SKM-1 treated with dmso at 0.1 percent for 144 hours (cell line): ENCODE measurements around the gene ADAM33.
A peak's percentile ranks its signal among the peaks of the same experiment; 100 is the strongest.

Source experiments
- DNase-seq: peaks from one replicate; lab custom pipeline; 2025; ENCODE audit not compliant: unreplicated experiment; lab: John Stamatoyannopoulos, UW

Gene ADAM33

GRCh38 chr20:3681931-3682781 lies at the start of gene ADAM33:
TSS of gene ADAM33 (minus strand) at chr20:3682010. CDS start at chr20:3682004, 6 bp downstream.
- DNase-seq, result no peak

GRCh38 chr20:3730803-3731672 lies 49.2 kb upstream of the ADAM33 start:
- DNase-seq, result no peak

DNA sequence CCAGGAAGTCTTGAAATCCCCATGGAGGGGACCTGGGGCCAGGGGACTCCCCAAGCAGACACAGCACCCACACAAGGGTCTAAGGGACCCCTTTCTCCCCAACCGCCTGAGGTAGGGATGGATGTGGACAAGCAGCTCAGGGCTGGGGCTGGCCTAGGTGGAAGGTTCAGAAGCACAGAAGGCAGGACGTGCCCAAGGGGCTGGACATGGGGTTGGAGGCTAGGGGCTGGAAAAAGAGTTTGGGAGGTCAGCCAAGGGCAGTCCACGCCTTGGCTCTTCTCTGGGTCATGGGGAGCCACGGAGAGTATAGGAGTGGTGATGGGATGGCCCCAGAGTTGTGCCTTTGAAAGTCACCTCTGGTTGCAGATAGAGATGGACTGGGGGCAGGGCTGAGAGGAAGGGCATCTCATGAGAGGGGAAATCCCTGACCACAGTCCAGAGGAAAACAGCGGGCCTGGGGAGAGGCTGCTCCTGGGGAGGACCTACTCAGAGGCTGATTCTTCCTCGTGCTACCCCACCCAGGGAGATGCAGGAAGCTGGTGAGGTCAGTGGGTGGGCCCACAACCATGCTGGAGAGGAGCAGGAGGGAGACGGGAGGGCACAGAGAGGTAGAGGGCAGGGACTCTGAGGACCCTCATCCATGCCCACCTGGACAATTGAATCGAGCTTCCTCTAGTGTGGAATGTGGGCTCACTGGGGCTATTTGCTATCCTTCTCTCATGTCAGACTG lies 48.2 kb upstream of the ADAM33 start:
- DNase-seq, result no peak

DNA sequence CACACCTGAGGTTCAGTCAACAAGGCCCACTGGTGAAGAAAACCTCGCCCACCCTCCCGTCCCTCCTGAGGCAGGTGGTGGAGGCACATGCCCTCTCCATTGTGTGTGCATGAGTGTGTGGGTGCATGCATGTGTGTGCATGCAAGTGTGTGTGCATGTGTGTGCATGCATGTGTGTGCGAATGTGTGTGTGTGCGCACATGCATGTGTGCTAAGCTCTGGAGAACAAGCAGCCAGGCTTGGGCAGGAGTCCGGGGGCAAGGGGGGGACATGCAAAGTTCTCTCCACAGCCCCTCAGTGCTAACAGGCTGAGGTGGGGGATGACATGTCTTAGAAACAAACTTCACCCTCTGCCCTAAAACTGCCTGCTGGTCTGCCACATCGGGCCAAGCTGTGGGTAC lies 47.6 kb upstream of the ADAM33 start:
- DNase-seq, result no peak

DNA sequence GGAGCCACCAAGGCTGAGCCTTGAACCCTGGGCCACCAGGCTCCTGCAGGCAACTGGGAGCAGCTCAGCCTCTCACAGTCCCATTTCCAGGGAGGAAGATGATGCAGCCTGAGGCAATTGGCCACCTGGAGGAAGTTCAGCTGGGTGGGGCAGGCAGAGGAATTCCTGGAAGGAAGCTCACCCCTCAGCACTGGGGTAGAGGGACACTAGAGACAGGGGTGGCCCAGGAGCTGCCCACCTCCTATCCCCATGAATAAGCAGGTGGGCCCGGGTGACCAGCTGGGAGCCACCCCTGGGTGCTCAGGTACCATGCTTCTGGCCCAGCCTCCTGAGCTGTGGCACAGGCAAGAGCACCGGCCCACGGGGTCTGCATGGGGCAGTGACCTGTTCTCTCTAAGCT lies 47.1 kb upstream of the ADAM33 start:
- DNase-seq, result no peak

- DNase-seq, result no peak
Measured at GRCh38 chr20:3728354-3728753, 46.5 kb upstream of the ADAM33 start.

GRCh38 chr20:3727401-3728021 lies 45.7 kb upstream of the ADAM33 start:
- DNase-seq, result no peak

GRCh38 chr20:3724356-3724755 lies 42.5 kb upstream of the ADAM33 start:
- no peak for DNase-seq

DNA sequence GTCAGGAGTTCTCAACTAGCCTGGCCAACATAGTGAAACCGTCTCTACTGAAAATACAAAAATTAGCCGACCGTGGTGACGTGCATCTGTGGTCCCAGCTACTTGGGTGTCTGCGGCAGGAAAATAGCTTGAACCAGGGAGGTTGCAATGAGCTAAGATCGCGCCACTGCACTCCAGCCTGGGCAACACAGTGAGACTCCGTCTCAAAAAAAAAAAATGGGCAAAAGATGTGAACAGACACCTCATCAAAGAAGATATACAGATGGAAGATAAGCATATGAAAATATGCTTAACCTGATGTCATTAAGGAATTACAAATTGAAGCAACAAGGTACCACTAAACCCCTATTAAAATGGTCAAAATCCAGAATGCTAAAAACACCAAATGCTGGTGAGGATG lies 41.5 kb upstream of the ADAM33 start:
- no peak for DNase-seq

GRCh38 chr20:3721912-3722311 lies 40.1 kb upstream of the ADAM33 start:
- DNase-seq, result no peak

DNA sequence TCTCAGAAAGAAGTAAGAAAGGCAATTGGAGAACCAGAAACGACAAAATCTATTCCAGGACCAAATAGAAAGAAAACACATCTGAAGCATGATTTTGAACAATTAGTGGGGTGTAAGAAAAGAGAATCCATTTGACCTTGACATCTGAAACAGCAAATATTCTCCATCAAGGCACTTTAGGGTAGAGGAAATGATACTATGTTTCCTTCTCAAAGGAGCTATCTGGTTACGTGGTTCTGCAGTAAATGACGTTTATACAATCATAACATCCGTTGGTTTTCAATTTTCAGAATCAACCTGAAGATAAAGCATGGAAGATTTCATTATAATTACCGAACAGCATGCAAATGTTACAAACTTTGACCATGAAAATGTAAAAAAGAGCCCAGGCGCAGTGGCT lies 38.8 kb upstream of the ADAM33 start:
- no peak for DNase-seq

DNA sequence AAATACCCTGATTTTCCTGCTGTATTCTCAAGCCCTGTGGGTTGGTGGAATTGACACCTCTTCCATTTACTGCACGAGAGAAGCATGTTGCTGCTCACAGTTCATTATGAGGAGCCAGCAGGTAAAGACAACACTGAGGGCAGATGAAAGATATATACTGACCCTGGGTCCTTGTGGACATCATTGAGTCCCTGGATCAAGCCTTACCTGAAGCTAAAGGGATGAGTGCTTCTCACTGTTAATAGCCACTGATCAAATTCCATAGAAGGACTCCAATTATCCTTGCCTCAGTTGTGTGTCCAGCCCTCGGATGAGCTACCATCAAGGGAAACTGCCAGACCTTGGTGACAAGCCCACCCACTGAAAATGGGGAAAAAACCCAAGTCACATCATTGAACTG lies 38.3 kb upstream of the ADAM33 start:
- DNase-seq, result no peak

- no peak for DNase-seq
Measured at GRCh38 chr20:3719046-3719445, 37.2 kb upstream of the ADAM33 start.

DNA sequence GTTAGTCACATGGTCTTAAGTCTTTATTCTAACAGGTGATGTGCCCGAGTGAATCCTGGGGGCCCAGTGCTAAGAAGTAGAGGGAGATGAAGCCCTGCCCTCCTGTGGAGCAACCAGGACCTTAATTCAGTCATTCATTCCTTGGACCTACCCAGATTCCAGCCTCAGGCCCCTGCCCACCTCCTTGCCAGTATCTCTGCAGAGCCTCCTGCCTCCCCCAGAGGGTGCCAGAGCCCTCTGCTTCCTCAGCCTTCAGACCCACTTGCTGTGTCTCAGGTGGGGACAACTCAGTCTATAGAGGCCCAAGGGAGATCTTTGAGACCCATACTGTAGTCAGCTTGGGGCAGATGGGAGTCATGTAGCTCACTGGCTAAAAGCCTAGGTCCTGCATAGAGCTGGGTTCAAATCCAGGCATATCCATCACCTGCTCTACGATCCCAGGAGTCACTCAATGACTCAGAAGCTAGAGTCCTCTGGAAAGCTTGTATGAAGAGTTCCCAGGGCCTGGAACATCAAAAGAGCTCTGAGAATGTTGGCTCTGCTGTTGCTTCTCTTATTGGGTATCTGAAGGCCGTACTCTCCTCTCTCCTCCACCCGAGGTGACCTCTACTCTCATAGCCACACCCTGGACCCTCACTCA lies 34.5 kb upstream of the ADAM33 start:
- DNase-seq, result peak; percentile 1

DNA sequence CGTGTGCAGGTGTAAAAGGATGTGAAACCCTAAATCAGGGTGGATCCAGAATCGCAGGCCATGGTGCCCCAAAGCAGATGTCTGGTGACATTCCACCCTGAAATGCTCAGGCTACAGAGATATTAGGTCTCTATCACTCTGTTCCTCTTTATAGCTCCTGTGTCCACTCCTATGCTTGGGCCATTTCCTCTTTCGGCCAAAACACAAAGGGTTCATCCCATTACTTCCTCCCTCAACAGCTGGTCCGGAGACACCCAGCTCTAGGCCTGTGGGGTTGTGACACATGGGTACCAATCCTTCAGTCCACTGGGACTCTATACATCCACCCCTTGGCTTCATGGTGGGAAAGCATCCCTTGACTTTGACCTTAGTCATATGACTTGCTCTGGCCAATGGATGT lies 32.3 kb upstream of the ADAM33 start:
- peak; percentile 7 for DNase-seq

- peak; percentile 60 for DNase-seq
Measured at GRCh38 chr20:3712279-3712873, 30.6 kb upstream of the ADAM33 start, which contains the start of gene SIGLEC1. TSS of gene SIGLEC1 (minus strand) at chr20:3712600. CDS start at chr20:3707128, 5,472 bp downstream.

DNA sequence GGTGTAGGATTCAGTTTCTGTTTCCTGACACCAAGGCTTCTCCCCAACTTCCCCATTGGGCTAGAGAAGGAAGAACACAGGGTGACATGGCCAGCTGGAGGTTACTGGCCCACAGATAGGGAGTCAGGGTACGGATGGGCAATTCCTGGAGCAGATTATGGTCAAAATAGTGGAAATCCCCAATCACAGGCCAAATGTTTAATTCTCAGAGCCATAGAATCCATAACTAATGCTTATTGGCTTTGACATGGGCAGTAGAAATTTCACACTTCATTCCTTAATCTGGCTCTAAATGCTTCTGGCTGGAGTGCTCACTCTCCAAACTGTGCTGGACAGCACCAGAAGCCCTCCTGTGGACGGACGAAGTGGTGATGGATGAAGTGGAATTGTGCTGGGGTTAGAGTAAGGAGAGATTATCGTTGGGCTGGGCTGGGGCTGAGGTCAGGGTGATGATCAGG lies 29.7 kb upstream of the ADAM33 start:
- DNase-seq, result no peak

DNA sequence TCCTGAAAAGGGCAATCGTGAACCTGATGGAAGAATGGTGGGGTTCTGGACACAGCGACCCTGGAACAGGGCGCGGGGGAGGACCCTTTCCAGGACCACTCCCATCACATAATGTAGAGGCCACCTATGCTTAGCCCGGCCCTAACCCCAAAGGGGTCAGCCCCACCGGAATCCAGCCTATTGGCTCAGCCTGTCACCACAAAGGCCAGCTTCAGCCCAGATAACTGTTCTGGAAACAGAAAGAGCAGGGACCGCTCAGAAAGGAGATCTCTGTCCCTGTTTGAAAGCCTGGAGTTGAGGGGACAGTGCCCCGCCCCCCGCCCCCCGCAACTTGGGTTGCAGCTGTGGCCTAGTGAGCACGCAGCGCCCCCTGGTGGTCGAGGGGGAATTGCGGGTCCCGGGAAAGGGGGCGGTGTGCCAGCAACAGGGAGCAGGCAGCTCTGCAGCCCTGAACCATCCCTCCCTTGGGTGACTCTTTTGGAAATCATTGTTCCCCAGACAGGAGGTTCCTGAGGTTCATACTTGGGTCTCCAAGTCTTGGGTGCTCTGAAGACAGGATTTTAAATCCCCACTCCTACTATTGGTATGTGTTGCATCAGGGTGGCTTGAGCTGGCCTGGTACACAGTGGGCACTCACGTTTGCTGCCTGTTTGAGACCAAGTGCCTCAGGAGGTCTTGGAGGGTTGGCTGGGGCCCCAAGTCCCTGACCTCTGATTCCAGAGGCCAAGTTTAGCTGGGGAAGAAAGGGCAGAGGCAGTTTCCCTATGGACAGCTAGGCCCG lies 29.1 kb upstream of the ADAM33 start:
- no peak for DNase-seq

GRCh38 chr20:3710011-3710466 lies 28.2 kb upstream of the ADAM33 start:
- DNase-seq, result no peak
